NCI-H128 (cell line): Measurements from ENCODE around the gene PRKCA.
"Not testable (repeated sequence)": the region's sequence is repeated elsewhere in the genome, so short reads cannot be mapped to it uniquely, and the experiment has no call there.

Experiments used
- DNase-seq: peaks from one replicate; lab custom pipeline; 2025; ENCODE audit not compliant: unreplicated experiment; lab: John Stamatoyannopoulos, UW

The PRKCA gene

DNA sequence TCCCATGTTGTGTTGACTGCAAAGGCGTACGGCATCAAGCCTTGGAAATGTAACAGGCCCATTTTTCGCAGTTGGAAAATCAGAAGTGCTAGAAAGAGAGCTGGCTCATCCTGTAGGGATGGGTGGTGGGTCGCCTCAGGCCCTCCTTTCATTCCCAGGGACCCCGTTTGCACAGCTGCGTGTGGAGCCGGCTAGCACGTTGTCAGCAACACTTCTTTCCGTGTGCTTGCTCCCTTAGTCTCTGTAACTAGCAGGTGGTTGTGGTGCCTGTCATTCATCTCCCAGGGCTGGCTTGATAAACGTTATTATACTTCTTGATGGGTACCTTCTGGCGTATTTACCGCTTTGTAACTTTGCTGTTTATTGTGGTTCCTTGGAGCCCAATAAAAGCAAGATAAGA, 293.5 kb downstream of the PRKCA start:
- DNase-seq, result no peak

DNA sequence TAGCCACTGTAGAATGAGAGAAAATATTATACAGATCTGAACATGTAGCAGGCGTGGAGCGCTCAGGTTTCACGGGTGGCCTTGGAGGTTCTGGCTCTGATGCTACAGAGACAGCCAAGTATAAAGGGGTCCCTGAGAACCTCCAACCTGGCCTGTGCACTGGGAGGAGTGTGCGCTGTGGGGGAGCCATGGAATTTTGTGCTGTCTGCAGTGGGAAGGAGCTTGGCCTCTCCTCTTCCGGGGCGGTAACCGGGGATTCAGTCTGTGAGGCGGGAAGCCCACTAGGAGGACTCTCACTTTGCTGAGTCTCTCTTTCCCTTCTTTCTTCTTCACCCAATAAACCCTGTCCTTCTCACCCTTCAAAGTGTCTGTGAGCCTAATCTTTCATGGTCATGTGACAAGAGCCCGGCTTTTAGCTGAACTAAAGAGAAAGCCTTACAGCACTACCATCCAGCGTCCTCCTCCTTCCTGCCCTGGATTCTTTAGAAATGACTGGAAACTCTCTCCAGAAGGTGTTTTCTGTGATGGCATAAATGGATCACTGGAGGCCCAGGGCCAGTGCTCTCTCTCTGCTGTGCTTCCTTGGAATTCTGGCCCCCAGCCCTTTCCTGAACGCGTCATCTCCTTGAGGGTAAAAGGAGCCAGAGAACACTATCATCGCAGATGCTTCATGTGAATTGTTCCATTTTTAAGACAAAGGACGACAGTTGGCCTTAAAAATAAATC, 300.4 kb downstream of the PRKCA start:
- no peak for DNase-seq

DNA sequence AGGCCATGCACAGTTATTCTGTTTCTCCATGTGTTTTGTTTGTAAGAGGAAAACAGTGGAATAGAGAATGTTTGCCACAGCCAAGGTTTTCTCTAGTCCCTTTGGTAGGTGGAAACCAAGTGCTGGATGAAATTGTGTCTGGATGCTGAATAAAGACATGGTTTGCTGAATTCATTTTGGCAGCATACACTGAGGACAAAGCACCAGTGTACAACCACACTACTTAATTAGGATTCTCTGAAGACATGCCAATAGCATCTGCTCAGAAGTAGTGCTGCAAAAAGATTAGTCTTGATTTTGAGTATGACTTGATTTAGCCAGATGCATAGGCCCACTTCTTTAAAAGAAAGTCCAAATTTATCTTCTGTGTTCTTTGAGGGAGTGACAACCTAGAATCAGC, 302.0 kb downstream of the PRKCA start:
- no peak for DNase-seq

DNA sequence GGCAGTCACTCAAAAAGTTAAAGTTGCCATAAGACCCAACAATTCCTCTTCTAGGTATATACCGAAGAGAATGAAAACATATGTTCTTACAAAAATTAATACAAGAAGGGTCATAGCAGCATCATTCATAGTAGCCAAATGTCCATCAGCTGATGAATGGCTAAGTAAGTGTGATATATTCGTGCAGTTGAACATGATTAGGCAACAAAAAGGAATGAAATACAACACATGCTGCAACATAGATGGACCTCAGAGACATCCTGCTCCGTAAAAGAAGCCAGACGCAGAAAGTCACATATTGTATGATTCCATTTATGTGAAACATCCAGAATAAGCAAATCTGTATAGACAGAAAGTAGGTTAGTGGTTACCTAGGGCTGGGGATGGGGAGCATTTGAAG, 303.1 kb downstream of the PRKCA start:
- no peak for DNase-seq

DNA sequence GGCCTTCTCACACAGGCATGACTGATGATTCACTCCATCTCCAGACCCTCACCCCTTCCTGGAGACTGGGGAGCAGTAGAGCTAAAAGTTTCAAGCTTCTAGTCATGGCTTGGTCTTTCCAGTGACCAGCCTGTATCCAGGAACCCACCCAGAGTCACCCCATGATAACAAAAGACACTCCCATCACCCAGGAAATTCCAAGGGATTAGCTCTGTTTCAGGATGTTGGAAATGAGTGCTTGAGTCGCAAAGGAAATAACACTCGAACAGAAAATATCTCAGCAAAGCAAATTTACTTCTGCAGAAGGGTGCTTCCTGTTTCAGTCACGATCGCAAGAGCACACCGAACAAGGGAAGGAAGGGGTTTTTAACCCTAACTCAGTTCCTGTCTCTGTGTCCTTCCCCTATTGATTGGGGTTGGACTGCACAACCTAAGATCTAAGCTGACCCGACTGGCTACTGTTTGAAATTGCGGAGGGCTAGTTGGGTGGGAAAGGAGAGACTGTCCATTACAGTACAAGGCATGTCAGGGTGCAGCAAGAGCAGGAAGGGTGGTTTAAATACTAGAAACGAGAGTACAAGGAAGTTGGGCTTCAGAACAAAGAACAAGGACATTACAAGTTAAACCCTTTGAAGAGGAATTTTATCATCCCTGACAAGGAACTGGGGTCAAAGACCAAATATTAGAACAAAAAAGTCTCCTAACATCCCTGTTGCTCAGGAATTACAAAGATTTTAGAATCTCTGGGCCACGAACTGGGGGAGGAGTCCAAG, 308.1 kb downstream of the PRKCA start:
- DNase-seq, result no peak

- DNase-seq, result no peak
These were observed 309.0 kb downstream of the PRKCA start for GRCh38 chr17:66611397-66611796.

GRCh38 chr17:66612993-66613392, 310.6 kb downstream of the PRKCA start:
- DNase-seq, result no peak

- DNase-seq, result no peak
These were observed 312.1 kb downstream of the PRKCA start for GRCh38 chr17:66614469-66614868.

DNA sequence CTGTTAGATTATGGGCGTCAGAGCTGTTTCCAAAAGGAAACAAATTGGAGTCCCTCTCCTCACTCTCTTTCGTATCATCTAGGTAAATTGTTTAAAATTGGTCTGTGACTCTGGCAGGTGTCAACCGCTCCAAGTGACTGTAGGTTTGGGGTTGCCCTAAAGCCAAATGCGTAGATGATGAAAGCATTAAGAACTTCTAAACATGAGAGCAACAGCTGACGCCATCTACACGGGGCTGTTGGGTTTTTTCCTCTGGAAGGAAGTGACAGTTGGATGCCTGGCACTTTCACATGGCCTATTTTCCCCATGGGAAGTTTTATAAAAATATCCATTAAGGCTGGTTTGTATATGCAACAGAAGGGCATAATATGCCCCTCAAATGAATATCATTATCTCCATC, 316.8 kb downstream of the PRKCA start:
- DNase-seq, result no peak

- no peak for DNase-seq
These were observed 318.1 kb downstream of the PRKCA start for GRCh38 chr17:66620528-66620927.

DNA sequence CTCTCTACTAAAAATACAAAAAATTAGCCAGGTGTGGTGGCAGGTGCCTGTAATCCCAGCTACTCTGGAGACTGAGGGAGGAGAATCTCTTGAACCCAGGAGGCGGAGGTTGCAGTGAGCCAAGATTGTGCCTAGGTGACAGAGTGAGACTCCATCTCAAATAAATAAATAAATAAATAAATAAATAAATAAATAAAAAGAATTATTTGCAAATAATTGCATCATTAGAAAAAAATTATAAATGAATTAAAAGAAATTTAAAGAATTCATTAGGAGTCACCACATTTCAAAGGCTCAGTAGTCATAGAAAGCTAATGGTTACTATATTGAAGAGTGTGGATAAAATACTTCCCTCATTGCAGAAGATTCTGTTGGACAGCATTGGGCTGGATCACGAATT, 322.2 kb downstream of the PRKCA start:
- not testable (repeated sequence) for DNase-seq

- DNase-seq, result no peak
These were observed 322.9 kb downstream of the PRKCA start for GRCh38 chr17:66625311-66625767.

- no peak for DNase-seq
These were observed 325.6 kb downstream of the PRKCA start for GRCh38 chr17:66627985-66628384.

- DNase-seq, result no peak
These were observed 327.3 kb downstream of the PRKCA start for GRCh38 chr17:66629762-66630161.

GRCh38 chr17:66630379-66630778, 328.0 kb downstream of the PRKCA start:
- DNase-seq, result no peak

DNA sequence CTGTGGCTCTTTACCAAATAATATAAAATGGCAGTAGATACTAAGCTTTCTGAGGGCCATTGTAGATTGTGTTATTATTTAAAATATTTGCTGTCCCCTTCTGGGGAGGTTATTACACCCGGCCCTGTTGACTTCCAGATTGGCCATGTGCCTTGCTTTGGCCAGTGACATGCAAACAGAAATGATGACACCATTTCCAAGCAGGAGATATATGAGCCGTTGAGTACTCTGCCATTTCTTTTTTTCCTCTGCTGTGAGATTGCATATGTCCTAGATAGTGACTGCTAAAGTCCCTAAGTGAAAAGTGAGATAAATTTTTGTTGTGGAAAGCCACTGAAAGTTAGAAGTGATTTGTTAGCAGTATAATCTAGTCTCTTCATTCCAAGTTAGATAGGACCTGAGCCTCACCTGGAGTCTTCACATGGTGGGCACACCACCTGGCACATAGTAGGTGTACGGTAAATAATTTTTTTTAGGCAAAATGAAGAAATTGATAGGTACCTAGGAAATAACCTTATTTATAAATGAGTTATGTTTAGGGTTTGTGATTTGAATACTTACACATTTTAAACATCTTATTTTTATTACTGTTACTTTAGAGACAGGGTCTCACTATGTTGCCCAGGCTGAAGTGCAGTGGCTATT, 328.5 kb downstream of the PRKCA start:
- no peak for DNase-seq

DNA sequence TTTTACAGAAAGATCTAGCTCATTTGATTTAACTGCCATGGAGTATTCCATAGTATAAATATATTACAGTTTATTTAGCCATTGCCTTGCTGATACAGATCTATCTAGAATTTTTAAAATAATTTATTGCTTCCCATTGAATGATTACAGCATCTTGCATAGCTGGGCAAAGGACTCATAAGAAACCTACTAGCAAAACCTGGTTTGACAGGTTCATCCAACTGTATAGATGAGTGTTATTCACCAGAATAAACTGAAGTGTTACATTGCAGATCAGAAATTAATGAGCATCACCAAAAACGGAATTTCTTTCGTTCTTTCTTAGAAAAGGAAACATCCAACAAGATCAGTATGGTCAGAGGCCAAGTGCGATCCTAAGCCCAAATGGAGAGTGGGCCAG, 330.3 kb downstream of the PRKCA start:
- no peak for DNase-seq

DNA sequence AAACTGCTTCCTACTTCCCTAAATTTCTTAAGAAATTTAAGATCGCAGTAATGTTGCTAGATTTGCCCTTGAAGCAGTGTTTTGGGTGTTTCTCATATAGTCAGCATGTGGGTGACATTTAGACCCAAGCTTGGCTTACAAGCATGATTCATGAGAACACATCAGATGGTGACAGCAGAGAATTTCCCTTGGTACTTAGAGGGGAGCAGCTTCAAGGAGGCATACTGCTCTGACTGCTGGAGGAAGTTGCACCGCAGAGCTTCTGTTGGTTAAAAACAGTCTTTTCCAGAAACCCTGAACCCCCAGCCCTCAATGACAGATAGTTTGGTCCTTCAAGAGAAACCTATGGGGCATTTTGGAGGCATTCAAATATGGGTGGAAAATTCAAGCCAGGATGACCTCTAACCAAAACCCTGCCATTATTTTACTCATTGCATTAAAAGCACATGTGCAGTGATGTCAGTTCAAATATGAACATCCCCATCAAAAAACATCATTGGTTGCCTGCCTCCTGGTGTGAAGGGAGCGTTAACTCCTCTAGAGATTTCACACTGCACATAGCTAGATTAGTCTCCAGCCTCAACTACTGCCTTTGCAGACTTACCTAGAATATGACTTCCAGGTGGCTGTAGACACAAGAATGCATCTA, 331.0 kb downstream of the PRKCA start:
- DNase-seq, result no peak

- no peak for DNase-seq
These were observed 331.8 kb downstream of the PRKCA start for GRCh38 chr17:66634193-66634592.

GRCh38 chr17:66635386-66636045, 333.1 kb downstream of the PRKCA start:
- DNase-seq, result no peak

DNA sequence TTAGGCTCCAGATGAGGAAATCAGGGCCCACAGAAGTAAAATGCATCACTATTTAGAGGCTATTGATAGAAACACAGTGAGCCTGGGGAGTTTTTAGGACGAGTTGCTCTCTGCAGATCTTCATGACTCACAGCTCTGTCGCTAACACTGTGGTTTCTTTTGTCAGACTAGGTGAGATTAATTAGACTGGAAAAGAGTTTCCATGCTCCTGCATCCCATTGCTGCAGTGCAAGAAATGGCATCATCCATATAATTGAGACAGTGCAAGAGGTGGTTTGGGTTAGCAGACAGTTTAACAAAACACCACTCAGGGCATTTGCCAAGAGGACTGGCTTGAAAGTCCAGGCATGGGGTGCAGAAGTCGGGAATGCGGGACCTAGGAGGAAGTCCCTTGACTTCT, 333.7 kb downstream of the PRKCA start:
- no peak for DNase-seq
